Nephron (organoid): ENCODE data around the gene ADAMTS14.

ENCODE experiments used
- H3K27ac Mint-ChIP-seq, 3 experiments: 2 replicates each; pipeline ENCODE4 v1.8.0; 2020; ENCODE audit warnings: mixed read lengths in 3 of 3, mild to moderate bottlenecking in 2 of 3, moderate library complexity in 1 of 3
- H3K27me3 Mint-ChIP-seq: 2 replicates; pipeline ENCODE4 v1.8.0; 2021; ENCODE audit warnings: low read depth, mild to moderate bottlenecking, moderate library complexity, mixed read lengths
- H3K36me3 Mint-ChIP-seq: 2 replicates; pipeline ENCODE4 v1.8.0; 2020; ENCODE audit warnings: low read depth, mixed read lengths
- H3K4me1 Mint-ChIP-seq: 2 replicates; pipeline ENCODE4 v1.8.0; 2020; ENCODE audit warnings: mixed read lengths
- H3K4me3 Mint-ChIP-seq, 3 experiments: 2 replicates each; pipeline ENCODE4 v1.8.0; 2020; ENCODE audit warnings: mild to moderate bottlenecking in 3 of 3, mixed read lengths in 3 of 3, moderate library complexity in 2 of 3
- H3K9me3 Mint-ChIP-seq: 2 replicates; pipeline ENCODE4 v1.8.0; 2020; ENCODE audit warnings: mixed read lengths
- TF ChIP-seq, protein P1 (sequence below), 3 experiments: fragments of 200-600 bp; sonication (generic); IDR thresholded peaks; one replicate each; pipeline ENCODE4 v1.5.0; 2021; ENCODE audit warnings: antibody characterized with exemption in 3 of 3; ENCODE audit not compliant: unreplicated experiment in 3 of 3

The ADAMTS14 gene

DNA sequence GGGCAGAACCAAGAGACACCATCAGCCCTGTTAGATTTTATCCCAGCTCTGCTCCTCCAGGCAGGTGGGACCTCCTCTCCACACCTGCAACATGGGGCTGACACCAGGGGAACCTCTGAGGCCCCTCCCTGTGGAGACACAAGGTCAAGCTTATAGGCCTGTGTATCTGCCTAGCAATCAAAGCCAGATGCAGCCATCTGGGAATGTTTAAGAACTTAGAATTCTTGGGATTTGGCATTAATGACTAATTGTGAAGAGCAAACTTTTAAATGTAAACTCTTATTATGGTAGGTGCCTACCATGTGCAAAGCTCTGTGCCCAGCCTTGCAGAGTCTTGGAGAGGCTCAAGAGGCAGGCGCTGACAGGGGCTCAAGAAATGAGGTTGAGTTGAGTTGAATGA lies 60.7 kb downstream of the ADAMTS14 start:
- Mint-ChIP-seq H3K27me3 (peaks cover 15% of the 10 kb centered on the region), H3K36me3 (no peaks in the 10 kb centered on the region), H3K4me3 (no peak overlapping the region), H3K4me1 (peaks cover 24% of the 10 kb centered on the region), H3K9me3 (no peaks in the 10 kb centered on the region), H3K27ac (no peak overlapping the region)
- TF ChIP-seq, protein P1, sequence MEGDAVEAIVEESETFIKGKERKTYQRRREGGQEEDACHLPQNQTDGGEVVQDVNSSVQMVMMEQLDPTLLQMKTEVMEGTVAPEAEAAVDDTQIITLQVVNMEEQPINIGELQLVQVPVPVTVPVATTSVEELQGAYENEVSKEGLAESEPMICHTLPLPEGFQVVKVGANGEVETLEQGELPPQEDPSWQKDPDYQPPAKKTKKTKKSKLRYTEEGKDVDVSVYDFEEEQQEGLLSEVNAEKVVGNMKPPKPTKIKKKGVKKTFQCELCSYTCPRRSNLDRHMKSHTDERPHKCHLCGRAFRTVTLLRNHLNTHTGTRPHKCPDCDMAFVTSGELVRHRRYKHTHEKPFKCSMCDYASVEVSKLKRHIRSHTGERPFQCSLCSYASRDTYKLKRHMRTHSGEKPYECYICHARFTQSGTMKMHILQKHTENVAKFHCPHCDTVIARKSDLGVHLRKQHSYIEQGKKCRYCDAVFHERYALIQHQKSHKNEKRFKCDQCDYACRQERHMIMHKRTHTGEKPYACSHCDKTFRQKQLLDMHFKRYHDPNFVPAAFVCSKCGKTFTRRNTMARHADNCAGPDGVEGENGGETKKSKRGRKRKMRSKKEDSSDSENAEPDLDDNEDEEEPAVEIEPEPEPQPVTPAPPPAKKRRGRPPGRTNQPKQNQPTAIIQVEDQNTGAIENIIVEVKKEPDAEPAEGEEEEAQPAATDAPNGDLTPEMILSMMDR (IDR thresholded peaks at IDR 0.05; ENCODE audit: unreplicated experiment in 3 of 3), result no peak

DNA sequence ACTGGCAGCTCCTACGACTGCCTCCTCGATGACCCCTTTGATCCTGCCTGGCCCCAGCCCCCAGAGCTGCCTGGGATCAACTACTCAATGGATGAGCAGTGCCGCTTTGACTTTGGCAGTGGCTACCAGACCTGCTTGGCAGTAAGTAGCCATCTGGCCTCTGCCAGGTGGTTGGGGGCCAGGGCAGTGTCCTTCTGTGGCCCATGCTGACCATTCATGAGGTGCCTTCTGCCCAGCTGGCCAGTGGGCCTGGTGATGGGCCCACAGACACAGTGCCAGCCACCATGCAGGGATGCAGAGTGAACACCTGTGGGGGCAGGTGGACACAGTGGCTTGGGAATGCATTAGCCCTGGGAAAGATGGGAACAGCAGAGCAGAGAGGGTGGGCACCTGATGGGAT lies 62.9 kb downstream of the ADAMTS14 start:
- Mint-ChIP-seq H3K36me3 (no peaks in the 10 kb centered on the region), H3K9me3 (no peaks in the 10 kb centered on the region), H3K27me3 (peaks cover 12% of the 10 kb centered on the region), H3K4me1 (peaks cover 18% of the 10 kb centered on the region), H3K27ac (no peak overlapping the region), H3K4me3 (no peak overlapping the region)
- TF ChIP-seq, protein P1 (IDR thresholded peaks at IDR 0.05; ENCODE audit: unreplicated experiment in 3 of 3), result no peak

- TF ChIP-seq, protein P1 (IDR thresholded peaks at IDR 0.05; ENCODE audit: unreplicated experiment in 3 of 3), result no peak
- Mint-ChIP-seq H3K27me3 (peaks cover 12% of the 10 kb centered on the region), H3K36me3 (no peaks in the 10 kb centered on the region), H3K4me3 (no peak overlapping the region), H3K27ac (no peak overlapping the region), H3K9me3 (no peaks in the 10 kb centered on the region), H3K4me1 (peaks cover 25% of the 10 kb centered on the region)
These were observed 64.2 kb downstream of the ADAMTS14 start for GRCh38 chr10:70736525-70736924.

DNA sequence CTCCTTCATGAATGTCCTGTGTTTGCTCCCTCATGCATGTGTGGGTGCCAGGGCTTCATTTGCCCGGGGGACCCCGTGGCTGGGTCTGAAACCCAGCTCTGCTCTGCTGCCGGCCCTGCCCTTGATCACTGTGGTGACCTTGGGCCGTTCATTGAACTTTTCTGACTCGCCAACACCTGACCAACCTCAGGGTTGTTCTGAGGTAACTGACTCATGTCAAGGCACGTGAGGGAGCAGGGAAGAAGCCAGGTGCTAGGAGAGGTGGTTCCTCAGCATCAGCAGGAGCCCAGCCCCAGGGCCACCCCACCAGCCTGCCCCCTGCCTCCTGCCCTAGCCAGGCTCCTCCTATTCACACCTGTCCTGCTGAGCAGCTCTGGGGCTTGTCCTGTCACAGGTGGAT lies 64.9 kb downstream of the ADAMTS14 start:
- TF ChIP-seq, protein P1 (IDR thresholded peaks at IDR 0.05; ENCODE audit: unreplicated experiment in 3 of 3), result no peak
- H3K36me3 Mint-ChIP-seq, result no peaks in the 10 kb centered on the region
- no peak overlapping the region for H3K27ac Mint-ChIP-seq
- peaks cover 5% of the 10 kb centered on the region for H3K27me3 Mint-ChIP-seq
- H3K4me1 Mint-ChIP-seq, result peaks cover 26% of the 10 kb centered on the region
- no peaks in the 10 kb centered on the region for H3K9me3 Mint-ChIP-seq
- no peak overlapping the region for H3K4me3 Mint-ChIP-seq

- TF ChIP-seq, protein P1 (IDR thresholded peaks at IDR 0.05; ENCODE audit: unreplicated experiment in 3 of 3), result peak in 1 of 3 experiments; percentile 9
- Mint-ChIP-seq H3K4me1 (peaks cover 29% of the 10 kb centered on the region), H3K9me3 (no peaks in the 10 kb centered on the region), H3K27me3 (no peaks in the 10 kb centered on the region), H3K36me3 (no peaks in the 10 kb centered on the region), H3K27ac (no peak overlapping the region), H3K4me3 (no peak overlapping the region)
These were observed 65.9 kb downstream of the ADAMTS14 start for GRCh38 chr10:70738006-70738760.

DNA sequence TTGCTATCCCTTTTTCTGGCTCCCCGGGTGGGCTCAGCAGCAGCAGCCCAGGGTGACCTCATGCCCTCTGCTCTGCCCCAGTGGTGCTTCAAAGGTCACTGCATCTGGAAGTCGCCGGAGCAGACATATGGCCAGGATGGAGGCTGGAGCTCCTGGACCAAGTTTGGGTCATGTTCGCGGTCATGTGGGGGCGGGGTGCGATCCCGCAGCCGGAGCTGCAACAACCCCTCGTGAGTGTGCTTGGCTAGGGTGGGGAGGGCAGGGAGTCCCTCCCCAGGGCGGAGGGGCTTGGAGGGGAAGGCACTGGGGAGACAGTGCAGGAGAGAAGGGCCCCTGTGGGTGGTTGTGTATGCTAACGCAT lies 66.4 kb downstream of the ADAMTS14 start:
- H3K27ac Mint-ChIP-seq, result no peak overlapping the region

More for the DNA sequence above, 66.4 kb downstream of the ADAMTS14 start:
- H3K4me1 Mint-ChIP-seq, result peaks cover 29% of the 10 kb centered on the region
- no peaks in the 10 kb centered on the region for H3K27me3 Mint-ChIP-seq
- H3K36me3 Mint-ChIP-seq, result no peaks in the 10 kb centered on the region
- TF ChIP-seq, protein P1 (IDR thresholded peaks at IDR 0.05; ENCODE audit: unreplicated experiment in 3 of 3), result no peak
- no peaks in the 10 kb centered on the region for H3K9me3 Mint-ChIP-seq
- no peak overlapping the region for H3K4me3 Mint-ChIP-seq
